IMR-90 (cell line): ENCODE results near the gene TMEM179. TPM values are rescaled to one million over a fixed set of nuclear protein-coding genes. Genes with fewer than 3 reads are reported as not detected.

Experiments
- ATAC-seq: fragments of 200-7000 bp; cut with Tn5 transposase; 2 replicates; pipeline ENCODE4 v1.9.1; 2020; ENCODE audit warnings: low read depth, mild to moderate bottlenecking, moderate library complexity
- BruUV-seq: library from RNA; stranded (reverse); fragments of 400-500 nt; replicated peaks from 2 replicates; lab custom pipeline; 2021; lab: Mats Ljungman, UMichigan
- CTCF ChIA-PET: fragments of 300-600 bp; formaldehyde crosslinking; extraction: SDS; loops from one replicate; lab custom pipeline; 2021; ENCODE audit warnings: antibody characterized with exemption; lab: Yijun Ruan, JAX
- POLR2A ChIA-PET: fragments of 300-600 bp; sonication (Branson Sonifier 250); formaldehyde crosslinking; loops from one replicate; lab custom pipeline; 2022; ENCODE audit warnings: antibody characterized with exemption; ENCODE audit not compliant: unreplicated experiment; lab: Charles Lee
- DNase-seq: peaks from one replicate; pipeline ENCODE4 v3.0.0; 2013
- H2AFZ ChIP-seq: replicated peaks from 2 replicates; pipeline ENCODE3; 2013; ENCODE audit warnings: low read length, mild to moderate bottlenecking; ENCODE audit not compliant: poor library complexity
- H2AK5ac ChIP-seq: 2 replicates; pipeline ENCODE4 v1.6.1; 2013; ENCODE audit warnings: low read depth, low read length, inconsistent platforms
- H2AK9ac ChIP-seq: replicated peaks from 2 replicates; pipeline ENCODE3; 2013; ENCODE audit warnings: mild to moderate bottlenecking, low read depth, low read length, moderate library complexity; ENCODE audit not compliant: poor library complexity
- H2BK120ac ChIP-seq: 2 replicates; pipeline ENCODE4 v1.6.1; 2013; ENCODE audit warnings: low read depth, low read length, inconsistent platforms
- H2BK15ac ChIP-seq: 3 replicates; pipeline ENCODE4 v1.6.1; 2013; ENCODE audit warnings: low read depth, low read length, inconsistent platforms
- H2BK20ac ChIP-seq: 2 replicates; pipeline ENCODE4 v1.6.1; 2013; ENCODE audit warnings: low read depth, mild to moderate bottlenecking, inconsistent platforms, low read length, moderate library complexity
- H2BK5ac ChIP-seq: 2 replicates; pipeline ENCODE4 v1.6.1; 2013; ENCODE audit warnings: mild to moderate bottlenecking, low read depth, low read length, inconsistent platforms; ENCODE audit not compliant: poor library complexity, severe bottlenecking
- H3K14ac ChIP-seq: replicated peaks from 2 replicates; pipeline ENCODE4 v1.6.1; 2013; ENCODE audit warnings: low read depth, low read length, inconsistent platforms
- H3K18ac ChIP-seq: 2 replicates; pipeline ENCODE4 v1.6.1; 2013; ENCODE audit warnings: low read depth, low read length, control low read depth
- H3K23ac ChIP-seq: 2 replicates; pipeline ENCODE4 v1.6.1; 2013; ENCODE audit warnings: low read depth, low read length, inconsistent platforms
- H3K27ac ChIP-seq: 2 replicates; pipeline ENCODE4 v1.5.1; 2013; ENCODE audit warnings: mild to moderate bottlenecking, control low read depth, low read length; ENCODE audit not compliant: insufficient read depth
- H3K27me3 ChIP-seq: 2 replicates; pipeline ENCODE4 v1.6.1; 2013; ENCODE audit warnings: low read length; ENCODE audit not compliant: control insufficient read depth, insufficient read depth
- H3K36me3 ChIP-seq: 2 replicates; pipeline ENCODE4 v1.6.1; 2013; ENCODE audit warnings: low read length, mixed read lengths; ENCODE audit not compliant: control insufficient read depth, insufficient read depth
- H3K4ac ChIP-seq: 2 replicates; pipeline ENCODE4 v1.6.1; 2013; ENCODE audit warnings: low read depth, low read length, inconsistent platforms
- H3K4me1 ChIP-seq: 2 replicates; pipeline ENCODE4 v1.6.1; 2013; ENCODE audit warnings: low read length, mixed read lengths; ENCODE audit not compliant: control insufficient read depth, insufficient read depth
- H3K4me2 ChIP-seq: 2 replicates; pipeline ENCODE4 v1.6.1; 2013; ENCODE audit warnings: low read depth, mild to moderate bottlenecking, control low read depth, low read length, moderate library complexity
- H3K4me3 ChIP-seq: 2 replicates; pipeline ENCODE4 v1.5.1; 2013; ENCODE audit warnings: low read depth, mild to moderate bottlenecking, control low read depth, low read length, moderate library complexity; ENCODE audit not compliant: insufficient read depth
- H3K56ac ChIP-seq: 2 replicates; pipeline ENCODE4 v1.6.1; 2013; ENCODE audit warnings: low read length, inconsistent platforms; ENCODE audit not compliant: insufficient read depth; ENCODE audit errors: extremely low read depth
- H3K79me1 ChIP-seq, 2 experiments: 2 replicates each; pipeline ENCODE4 v1.6.1; 2013; ENCODE audit warnings: low read length in 2 of 2, inconsistent platforms in 1 of 2, low read depth in 1 of 2
- H3K9ac ChIP-seq: 2 replicates; pipeline ENCODE4 v1.6.1; 2013; ENCODE audit warnings: low read depth, low read length, control low read depth
- H3K9me1 ChIP-seq: 2 replicates; pipeline ENCODE4 v1.6.1; 2013; ENCODE audit warnings: low read length, inconsistent platforms; ENCODE audit not compliant: insufficient read depth
- H3K9me3 ChIP-seq: 2 replicates; pipeline ENCODE4 v1.6.1; 2013; ENCODE audit warnings: low read length; ENCODE audit not compliant: control insufficient read depth, insufficient read depth
- H4K20me1 ChIP-seq: 2 replicates; pipeline ENCODE4 v1.6.1; 2013; ENCODE audit warnings: low read length, inconsistent platforms; ENCODE audit not compliant: insufficient read depth
- H4K5ac ChIP-seq: 2 replicates; pipeline ENCODE4 v1.6.1; 2013; ENCODE audit warnings: mild to moderate bottlenecking, low read depth, low read length, control low read depth
- H4K8ac ChIP-seq, 2 experiments: 2 replicates each; pipeline ENCODE4 v1.6.1; 2013; ENCODE audit warnings: low read depth in 2 of 2, low read length in 2 of 2, control low read depth in 1 of 2, inconsistent platforms in 1 of 2
- H4K91ac ChIP-seq: 2 replicates; pipeline ENCODE4 v1.6.1; 2013; ENCODE audit warnings: low read depth, low read length, inconsistent platforms; ENCODE audit not compliant: insufficient read depth
- RFX5 ChIP-seq: IDR thresholded peaks from 2 replicates; pipeline ENCODE4 v1.8.0; 2012; ENCODE audit warnings: low read depth, mild to moderate bottlenecking, low read length, moderate library complexity
- USF2 ChIP-seq: fragments of 150-350 bp; IDR thresholded peaks from 2 replicates; pipeline ENCODE4 v1.6.1; 2017; ENCODE audit warnings: mild to moderate bottlenecking, antibody characterized with exemption, low read length, low read depth
- WGBS, 2 experiments: methylation state at CpG; one replicate each; pipeline versions ENCODE4 v1.1.5 to v1.1.7; 2013; ENCODE audit warnings: missing lambda C conversion rate in 2 of 2; ENCODE audit not compliant: insufficient read length in 1 of 2; ENCODE audit errors: extremely low coverage in 2 of 2; 5-methylcytosine and 5-hydroxymethylcytosine counted together
- dilution Hi-C: fragments of 300-500 bp; cut with HindIII; formaldehyde crosslinking; loops from one replicate; pipeline ENCODE4 v1.14.3; 2018; ENCODE audit warnings: low sequenced_read_pairs; ENCODE audit not compliant: unreplicated experiment
- in situ Hi-C: fragments of 300-500 bp; cut with MboI; formaldehyde crosslinking; loops from 3 replicates; pipeline ENCODE4 v1.14.3; 2019; ENCODE audit warnings: low sequenced_read_pairs, inconsistent platforms, mixed read lengths
- intact Hi-C: fragments of 100-400 bp; cut with micrococcal nuclease; formaldehyde crosslinking; loops from 2 replicates; pipeline ENCODE4 v1.10.0; 2022
- polyA plus RNA-seq, 3 experiments: library from polyadenylated mRNA; depleted of rRNA; stranded (reverse); fragments of >200 nt; gene quantifications; 2 replicates each; pipeline ENCODE4 v1.2.3, GENCODE V29; 2012; ENCODE audit warnings: low replicate concordance in 1 of 3
- total RNA-seq: library from RNA; depleted of rRNA; stranded (reverse); fragments of >200 nt; gene quantifications from 2 replicates; pipeline ENCODE4 v1.2.3, GENCODE V29; 2012

TMEM179 gene
- total and polyA plus RNA-seq, 2 of the 4 experiments (the other 2 are of a cell fraction), result not detected

- ATAC-seq (no peak), DNase-seq (no peak)
- no peak overlapping the region for H3K27ac ChIP-seq
- intact Hi-C loops (no loop called here), dilution Hi-C loops (no loop called here), in situ Hi-C loops (no loop called here)
- H3K79me1 ChIP-seq, result no peaks in the 10 kb centered on the region
- H2AFZ ChIP-seq, result no peak overlapping the region
- H3K4me2 ChIP-seq, result no peak overlapping the region
- no peak for TF ChIP-seq RFX5
- TF ChIP-seq USF2, result no peak
- H3K14ac ChIP-seq, result no peak overlapping the region
- no peak overlapping the region for H3K4me3 ChIP-seq
- ChIA-PET CTCF (no interaction called here), POLR2A (no interaction called here)
- H4K8ac ChIP-seq, result no peak overlapping the region
- H3K9me3 ChIP-seq, result no peaks in the 10 kb centered on the region
- no peak overlapping the region for H2BK120ac ChIP-seq
- H4K5ac ChIP-seq, result no peak overlapping the region
- WGBS, 2 experiments, result no CpG with 5 or more reads among the region's 8 CpGs
- H2AK5ac ChIP-seq, result no peak overlapping the region
- H2BK5ac ChIP-seq, result no peak overlapping the region
- no peak overlapping the region for H2AK9ac ChIP-seq
- H3K23ac ChIP-seq, result no peak overlapping the region
- BruUV-seq, result no TSS peak
- no peak overlapping the region for H3K56ac ChIP-seq
- H3K9me1 ChIP-seq, result no peaks in the 10 kb centered on the region
- H3K36me3 ChIP-seq, result no peaks in the 10 kb centered on the region
- H3K4me1 ChIP-seq, result no peaks in the 10 kb centered on the region
- no peak overlapping the region for H4K91ac ChIP-seq
- no peak overlapping the region for H3K4ac ChIP-seq
- H3K9ac ChIP-seq, result no peak overlapping the region
- H2BK20ac ChIP-seq, result no peak overlapping the region
- H4K20me1 ChIP-seq, result no peaks in the 10 kb centered on the region
- no peak overlapping the region for H3K18ac ChIP-seq
- no peak overlapping the region for H2BK15ac ChIP-seq
- H3K27me3 ChIP-seq, result no peaks in the 10 kb centered on the region; the same call in 1 of the 2 replicates
Measured at GRCh38 chr14:104611881-104612280, 7.3 kb upstream of the TMEM179 start.
